Stimulated activated CD4-positive, alpha-beta T cell treated with anti-CD3 and anti-CD28 coated beads, Interleukin-12 subunit alpha, Interleukin-12 subunit beta, amount 100 ng/mL, for 24 hours (primary cell): ENCODE measurements around the gene PTPN14.
"Not testable (repeated sequence)": the region's sequence is repeated elsewhere in the genome, so short reads cannot be mapped to it uniquely, and the experiment has no call there.

Source experiments
- DNase-seq, 2 experiments: peaks; one replicate each; pipeline ENCODE4 v3.0.0-alpha.2; 2020; ENCODE audit warnings: low read depth in 2 of 2

Gene PTPN14

GRCh38 chr1:214551436-214552173 lies at the start of gene PTPN14:
Gene PTPN14 (minus strand): TSS chr1:214551602. CDS start chr1:214464803, 86,799 bp downstream.
- no peak for DNase-seq

- no peak for DNase-seq
Measured at GRCh38 chr1:214593158-214593557, 41.8 kb upstream of the PTPN14 start.

DNA sequence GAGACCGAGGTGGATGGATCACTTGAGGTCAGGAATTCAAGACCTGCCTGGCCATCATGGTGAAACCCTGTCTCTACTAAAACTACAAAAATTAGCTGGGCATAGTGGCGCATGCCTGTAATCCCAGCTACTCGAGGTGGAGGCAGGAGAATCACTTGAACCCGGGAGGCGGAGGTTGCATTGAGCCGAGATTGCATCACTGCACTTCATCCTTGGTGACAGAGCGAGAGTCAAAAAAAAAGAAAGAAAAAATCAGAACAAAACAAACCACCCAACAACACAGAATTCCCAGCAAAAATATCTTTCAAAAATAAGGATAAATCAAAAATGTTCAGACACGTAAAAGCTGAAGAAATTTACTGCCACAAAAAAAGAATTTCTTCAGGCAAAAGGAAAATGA lies 40.5 kb upstream of the PTPN14 start:
- DNase-seq: not testable (repeated sequence)

- no peak for DNase-seq
Measured at GRCh38 chr1:214590696-214591095, 39.3 kb upstream of the PTPN14 start.

- DNase-seq: no peak
Measured at GRCh38 chr1:214588963-214589597, 37.7 kb upstream of the PTPN14 start.

DNA sequence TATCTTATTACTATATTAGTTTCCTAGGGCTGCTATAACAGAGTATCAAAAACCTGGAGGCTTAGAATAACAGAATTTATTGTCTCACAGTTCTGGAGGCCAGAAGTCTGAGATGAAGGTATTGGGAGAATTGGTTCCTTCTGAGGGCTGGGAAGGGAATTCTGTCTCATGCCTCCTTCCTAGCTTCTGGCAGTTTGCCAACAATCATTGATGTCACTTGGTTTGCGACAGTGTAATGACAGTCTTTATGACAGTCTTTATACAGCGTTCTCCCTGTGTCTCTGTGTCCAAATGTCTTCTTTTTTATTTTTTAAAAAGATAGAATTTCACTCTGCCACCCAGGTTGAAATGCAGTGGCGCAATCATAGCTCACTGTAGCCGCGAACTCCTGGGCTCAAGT lies 35.8 kb upstream of the PTPN14 start:
- DNase-seq: no peak

DNA sequence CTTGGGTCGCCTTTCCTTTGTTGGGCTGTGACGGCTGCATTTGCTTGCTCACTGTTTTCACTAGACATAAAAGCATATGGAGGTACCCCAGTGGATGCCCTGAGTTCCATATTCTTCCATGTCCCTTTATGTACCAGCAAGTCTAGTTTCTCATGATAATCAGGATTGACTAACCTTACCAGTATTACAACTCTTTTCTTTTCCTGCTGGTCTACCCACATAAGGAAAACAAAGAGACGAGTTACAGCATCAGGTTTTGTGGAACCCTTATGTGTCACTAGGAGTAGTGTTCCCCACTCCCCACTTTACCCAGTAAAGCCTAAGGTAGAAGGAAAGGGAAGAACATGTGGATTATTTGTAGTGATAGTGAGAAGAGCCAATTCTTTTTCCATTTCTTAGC lies 35.2 kb upstream of the PTPN14 start:
- no peak for DNase-seq

GRCh38 chr1:214584805-214585766 lies 33.7 kb upstream of the PTPN14 start:
- DNase-seq: no peak

GRCh38 chr1:214583824-214584554 lies 32.6 kb upstream of the PTPN14 start:
- DNase-seq: no peak

DNA sequence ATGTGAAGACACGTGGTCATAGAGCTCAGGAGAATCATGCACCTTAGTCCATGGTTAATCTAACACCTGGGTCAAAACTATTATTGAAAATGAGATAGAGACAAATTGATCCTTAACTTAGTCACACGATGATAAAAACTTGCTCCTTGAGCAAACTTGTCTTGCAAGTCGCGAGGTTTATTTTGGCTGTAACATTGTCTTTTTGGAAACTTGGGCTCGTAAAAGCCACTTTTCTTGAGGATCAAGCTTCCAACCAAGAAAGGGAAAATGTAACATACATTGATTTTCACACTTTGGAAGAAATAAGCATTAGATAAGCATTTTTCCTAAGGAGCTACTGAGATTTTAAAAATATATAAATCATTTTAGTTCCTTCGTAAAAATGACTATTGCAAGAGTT lies 31.7 kb upstream of the PTPN14 start:
- no peak for DNase-seq

DNA sequence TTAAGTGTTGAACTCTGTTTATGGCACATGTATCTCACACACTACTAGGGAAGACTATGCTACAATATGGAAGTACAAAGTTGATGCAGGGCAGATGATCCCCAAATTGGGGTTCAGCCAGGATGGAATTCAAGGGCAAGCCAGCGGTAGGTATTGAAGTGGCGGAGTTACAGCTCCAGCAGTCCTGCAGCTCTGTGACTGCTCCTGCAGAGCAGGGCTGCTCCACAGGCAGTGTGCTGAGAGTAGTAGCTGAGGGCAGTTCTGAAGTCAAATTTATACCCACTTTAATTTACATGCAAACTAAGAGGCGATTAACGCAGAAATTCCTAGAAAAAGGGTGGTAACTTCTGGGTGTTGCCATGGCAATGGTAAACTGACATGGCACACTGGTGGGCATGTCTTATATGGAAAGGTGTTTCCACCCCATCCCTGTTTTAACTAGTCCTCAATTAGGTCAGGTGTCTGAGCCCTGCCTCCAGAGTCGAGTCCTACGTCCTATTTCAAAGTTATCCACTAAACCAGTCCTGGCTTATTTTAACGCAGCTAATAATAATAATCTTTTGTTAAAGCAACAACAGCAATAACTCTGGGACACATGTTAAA lies 31.0 kb upstream of the PTPN14 start:
- no peak for DNase-seq

DNA sequence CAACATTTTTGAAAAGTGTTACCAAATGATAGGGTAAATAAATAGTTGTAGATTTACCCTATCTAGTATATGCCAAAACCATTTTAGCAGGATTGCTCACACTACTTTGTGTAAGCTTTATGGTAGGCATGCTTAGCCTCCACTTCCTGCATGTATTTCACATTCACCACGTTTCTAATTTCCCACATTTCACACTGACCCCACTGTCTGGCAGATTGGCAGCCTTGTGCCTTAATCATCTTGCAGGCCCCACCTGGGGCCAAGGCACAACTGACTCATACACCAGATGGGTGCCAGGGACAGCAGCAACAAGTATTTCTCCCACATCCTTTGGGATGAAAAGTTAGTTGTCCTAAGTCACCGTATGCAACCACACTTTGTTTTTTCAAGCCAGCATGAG lies 30.4 kb upstream of the PTPN14 start:
- DNase-seq: no peak

DNA sequence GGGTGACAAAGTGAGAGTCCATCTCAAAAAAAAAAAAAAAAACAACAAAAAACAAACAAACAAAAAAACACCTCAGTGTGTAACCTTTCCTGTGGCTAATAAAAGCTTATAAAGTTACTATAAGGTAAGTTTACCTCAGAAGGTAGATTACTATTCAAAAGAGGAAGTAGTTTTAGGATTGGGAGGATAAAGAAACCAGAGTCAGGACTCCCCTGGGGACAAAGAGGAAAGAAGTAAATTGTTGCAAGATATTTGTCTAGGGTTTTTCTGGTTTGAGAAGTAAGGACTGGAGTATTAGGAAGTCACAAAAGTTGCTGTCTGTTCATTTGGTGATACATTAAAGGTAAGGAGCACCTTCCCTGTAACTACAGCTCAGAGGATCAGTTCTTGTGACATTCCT lies 27.8 kb upstream of the PTPN14 start:
- no peak for DNase-seq

DNA sequence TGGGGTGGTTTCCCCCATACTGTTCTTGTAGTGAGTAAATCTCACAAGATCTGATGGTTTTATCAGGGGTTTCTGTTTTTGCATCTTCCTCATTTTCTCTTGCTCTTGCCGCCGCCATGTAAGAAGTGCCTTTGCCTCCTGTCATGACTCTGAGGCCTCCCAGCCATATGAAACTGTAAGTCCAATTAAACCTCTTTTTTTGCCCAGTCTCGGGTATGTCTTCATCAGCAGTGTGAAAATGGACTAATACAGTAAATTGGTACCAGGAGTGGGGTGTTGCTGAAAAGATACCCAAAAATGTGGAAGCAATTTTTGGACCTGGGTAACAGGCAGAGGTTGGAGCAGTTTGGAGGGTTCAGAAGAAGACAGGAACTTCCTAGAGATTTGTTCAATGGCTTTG lies 24.7 kb upstream of the PTPN14 start:
- not testable (repeated sequence) for DNase-seq

DNA sequence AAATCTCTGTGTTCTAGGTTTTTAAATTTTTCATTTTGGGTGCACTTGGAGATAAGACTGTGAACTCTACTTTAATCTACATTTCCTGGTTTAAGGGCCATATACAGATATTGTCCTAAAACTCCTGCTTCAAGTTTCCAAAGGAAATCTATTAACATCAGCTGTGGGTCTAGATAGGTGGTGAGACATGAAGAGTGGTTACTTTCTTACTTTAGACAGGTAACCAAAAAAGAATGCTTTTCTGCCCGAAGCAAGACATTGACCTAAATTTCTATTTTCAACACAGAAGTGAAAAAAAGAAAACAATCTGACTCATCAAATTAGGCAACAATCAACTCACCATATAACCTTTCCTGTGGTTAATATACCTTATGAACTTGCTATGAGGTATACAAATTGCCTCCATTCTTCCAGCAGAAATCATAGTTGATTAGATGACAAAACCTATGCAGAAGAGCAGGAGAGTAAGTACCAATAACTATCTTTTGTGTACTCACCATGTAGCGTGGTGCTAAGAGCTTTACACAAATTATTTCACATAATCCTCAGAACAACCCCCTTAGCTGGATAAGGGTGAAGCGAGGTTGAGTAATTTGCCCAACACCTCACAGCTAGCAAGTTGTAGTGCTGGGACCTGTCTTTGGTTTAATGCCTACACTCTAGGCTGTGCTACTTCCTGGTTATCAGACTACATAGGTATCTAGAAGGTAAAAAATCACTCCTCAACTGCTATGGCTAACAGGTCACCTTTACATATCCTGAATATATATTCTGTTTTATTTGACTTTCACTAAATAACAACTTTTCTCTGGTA lies 23.4 kb upstream of the PTPN14 start:
- DNase-seq: no peak

- no peak for DNase-seq
Measured at GRCh38 chr1:214573386-214574318, 22.2 kb upstream of the PTPN14 start.

DNA sequence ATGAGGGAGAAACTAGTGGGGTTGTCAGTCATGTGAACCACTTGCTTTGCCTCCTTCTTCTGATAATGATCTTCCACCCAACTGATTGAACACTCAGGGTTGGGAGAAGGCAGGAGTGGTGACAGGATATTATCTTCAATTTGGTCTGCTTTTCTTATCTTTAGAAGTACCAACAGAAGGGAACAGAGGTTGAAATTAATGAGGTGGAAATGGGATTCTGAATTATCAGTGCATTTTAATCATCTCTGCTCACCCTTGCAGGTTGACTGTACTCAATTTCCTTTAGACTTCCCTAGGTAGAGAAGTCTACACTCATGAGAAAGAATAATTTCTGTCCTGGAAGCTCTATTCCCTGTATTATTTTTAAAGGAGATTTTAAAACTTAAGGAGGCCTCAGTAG lies 19.9 kb upstream of the PTPN14 start:
- DNase-seq: no peak

DNA sequence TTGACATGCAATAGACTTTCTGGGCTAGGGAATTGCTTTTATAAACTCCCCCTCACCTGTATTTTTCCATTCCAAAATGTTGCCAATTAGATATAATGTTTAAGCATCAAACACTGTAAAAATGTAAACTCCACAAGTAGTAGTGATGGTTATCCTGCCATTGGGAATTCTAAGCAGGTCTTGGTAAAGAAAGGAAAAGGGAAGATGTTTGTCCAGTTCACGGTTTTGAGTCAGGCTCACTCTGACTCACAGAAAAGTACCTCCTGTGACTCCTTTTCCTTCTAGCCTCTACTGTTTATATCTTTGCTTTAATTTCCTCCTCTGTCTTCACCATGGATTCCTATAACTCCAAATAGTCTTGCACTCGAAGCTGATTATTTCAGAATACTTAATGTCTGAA lies 19.0 kb upstream of the PTPN14 start:
- DNase-seq: no peak

DNA sequence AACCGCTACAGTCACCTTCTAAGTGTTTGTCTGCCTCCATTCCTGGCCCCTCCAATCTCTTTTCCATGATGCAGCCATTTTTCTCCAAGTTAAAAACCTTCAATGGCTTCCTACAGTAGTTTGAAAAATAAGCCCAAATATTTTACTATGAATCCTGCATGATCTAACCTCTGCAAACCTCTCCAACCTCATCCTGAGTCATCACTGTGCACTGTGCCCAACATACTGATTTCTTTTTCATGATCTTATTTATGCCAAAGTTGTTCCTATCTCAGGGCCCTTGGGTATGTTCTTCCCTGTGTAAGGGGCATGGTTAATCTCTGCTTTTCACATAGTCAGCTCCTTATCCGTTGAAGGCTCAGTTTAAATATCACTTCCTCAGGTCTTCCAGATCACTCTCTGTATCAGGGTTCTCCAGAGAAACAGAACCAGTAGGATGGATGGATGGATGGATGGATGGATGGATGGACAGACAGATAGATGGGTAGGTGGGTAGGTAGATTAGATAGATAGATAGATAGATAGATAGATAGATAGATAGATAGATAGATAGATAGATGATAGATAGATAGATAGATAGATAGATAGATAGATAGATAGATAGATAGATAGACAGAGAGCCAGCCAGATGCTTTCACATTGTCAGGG lies 18.1 kb upstream of the PTPN14 start:
- no peak for DNase-seq
